ENCODE measurements around the gene GFRA3.

The GFRA3 gene

DNA sequence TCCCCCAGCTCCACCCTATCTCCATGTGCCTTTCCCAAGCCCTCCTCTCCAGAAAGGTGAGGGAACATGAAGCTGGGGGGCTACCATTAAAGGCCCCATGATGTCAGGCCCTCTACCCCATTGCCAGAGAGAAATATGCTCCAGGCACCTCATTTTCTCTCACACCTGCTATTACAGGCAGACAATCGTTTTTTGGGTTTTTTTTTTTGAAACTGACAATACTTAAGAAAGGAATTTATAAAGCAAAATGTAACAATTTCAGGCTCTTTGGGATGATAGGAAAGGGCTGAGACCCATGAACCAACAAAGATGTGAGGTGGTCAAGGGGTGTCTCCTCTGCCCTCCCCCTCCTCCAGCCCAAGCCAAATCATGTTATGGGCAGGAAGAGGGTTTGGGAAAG, 1.5 kb upstream of the GFRA3 start:
- TF ChIP-seq POLR2AphosphoS5 (IDR thresholded peaks at IDR 0.05; ENCODE audit: low read depth) = no peak
- TF ChIP-seq, protein P1, sequence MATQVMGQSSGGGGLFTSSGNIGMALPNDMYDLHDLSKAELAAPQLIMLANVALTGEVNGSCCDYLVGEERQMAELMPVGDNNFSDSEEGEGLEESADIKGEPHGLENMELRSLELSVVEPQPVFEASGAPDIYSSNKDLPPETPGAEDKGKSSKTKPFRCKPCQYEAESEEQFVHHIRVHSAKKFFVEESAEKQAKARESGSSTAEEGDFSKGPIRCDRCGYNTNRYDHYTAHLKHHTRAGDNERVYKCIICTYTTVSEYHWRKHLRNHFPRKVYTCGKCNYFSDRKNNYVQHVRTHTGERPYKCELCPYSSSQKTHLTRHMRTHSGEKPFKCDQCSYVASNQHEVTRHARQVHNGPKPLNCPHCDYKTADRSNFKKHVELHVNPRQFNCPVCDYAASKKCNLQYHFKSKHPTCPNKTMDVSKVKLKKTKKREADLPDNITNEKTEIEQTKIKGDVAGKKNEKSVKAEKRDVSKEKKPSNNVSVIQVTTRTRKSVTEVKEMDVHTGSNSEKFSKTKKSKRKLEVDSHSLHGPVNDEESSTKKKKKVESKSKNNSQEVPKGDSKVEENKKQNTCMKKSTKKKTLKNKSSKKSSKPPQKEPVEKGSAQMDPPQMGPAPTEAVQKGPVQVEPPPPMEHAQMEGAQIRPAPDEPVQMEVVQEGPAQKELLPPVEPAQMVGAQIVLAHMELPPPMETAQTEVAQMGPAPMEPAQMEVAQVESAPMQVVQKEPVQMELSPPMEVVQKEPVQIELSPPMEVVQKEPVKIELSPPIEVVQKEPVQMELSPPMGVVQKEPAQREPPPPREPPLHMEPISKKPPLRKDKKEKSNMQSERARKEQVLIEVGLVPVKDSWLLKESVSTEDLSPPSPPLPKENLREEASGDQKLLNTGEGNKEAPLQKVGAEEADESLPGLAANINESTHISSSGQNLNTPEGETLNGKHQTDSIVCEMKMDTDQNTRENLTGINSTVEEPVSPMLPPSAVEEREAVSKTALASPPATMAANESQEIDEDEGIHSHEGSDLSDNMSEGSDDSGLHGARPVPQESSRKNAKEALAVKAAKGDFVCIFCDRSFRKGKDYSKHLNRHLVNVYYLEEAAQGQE (IDR thresholded peaks at IDR 0.05; ENCODE audit: insufficient replicate concordance, low read depth) = no peak
- TF ChIP-seq, protein P2, sequence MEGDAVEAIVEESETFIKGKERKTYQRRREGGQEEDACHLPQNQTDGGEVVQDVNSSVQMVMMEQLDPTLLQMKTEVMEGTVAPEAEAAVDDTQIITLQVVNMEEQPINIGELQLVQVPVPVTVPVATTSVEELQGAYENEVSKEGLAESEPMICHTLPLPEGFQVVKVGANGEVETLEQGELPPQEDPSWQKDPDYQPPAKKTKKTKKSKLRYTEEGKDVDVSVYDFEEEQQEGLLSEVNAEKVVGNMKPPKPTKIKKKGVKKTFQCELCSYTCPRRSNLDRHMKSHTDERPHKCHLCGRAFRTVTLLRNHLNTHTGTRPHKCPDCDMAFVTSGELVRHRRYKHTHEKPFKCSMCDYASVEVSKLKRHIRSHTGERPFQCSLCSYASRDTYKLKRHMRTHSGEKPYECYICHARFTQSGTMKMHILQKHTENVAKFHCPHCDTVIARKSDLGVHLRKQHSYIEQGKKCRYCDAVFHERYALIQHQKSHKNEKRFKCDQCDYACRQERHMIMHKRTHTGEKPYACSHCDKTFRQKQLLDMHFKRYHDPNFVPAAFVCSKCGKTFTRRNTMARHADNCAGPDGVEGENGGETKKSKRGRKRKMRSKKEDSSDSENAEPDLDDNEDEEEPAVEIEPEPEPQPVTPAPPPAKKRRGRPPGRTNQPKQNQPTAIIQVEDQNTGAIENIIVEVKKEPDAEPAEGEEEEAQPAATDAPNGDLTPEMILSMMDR (IDR thresholded peaks at IDR 0.05; ENCODE audit: insufficient read depth, low read length) = no peak
- no peak for TF ChIP-seq SPI1 (IDR thresholded peaks at IDR 0.05; ENCODE audit: borderline replicate concordance, low read depth)
- no peak for TF ChIP-seq GABPA (IDR thresholded peaks at IDR 0.05; ENCODE audit: low read depth)
- Histone ChIP-seq H3K27me3 (ENCODE audit: insufficient read depth, poor library complexity, severe bottlenecking) (no peaks in the 10 kb centered on the region), H3K27ac (replicated peaks) (no peak overlapping the region), H3K4me3 (replicated peaks; ENCODE audit: insufficient read depth, low read length) (no peak overlapping the region)
- DNase-seq (ENCODE audit: low read depth in 1 of 2, low spot score in 1 of 2) = no peak

GRCh38 chr5:138275379-138275782, 960 bp upstream of the GFRA3 start:
- Histone ChIP-seq H3K27ac (replicated peaks) (no peak overlapping the region), H3K4me3 (replicated peaks; ENCODE audit: insufficient read depth, low read length) (no peak overlapping the region), H3K27me3 (ENCODE audit: insufficient read depth, poor library complexity, severe bottlenecking) (no peaks in the 10 kb centered on the region)
- DNase-seq (ENCODE audit: low read depth in 1 of 2, low spot score in 1 of 2) = no peak
- no peak for TF ChIP-seq GABPA (IDR thresholded peaks at IDR 0.05; ENCODE audit: low read depth)
- TF ChIP-seq, protein P1 (IDR thresholded peaks at IDR 0.05; ENCODE audit: insufficient replicate concordance, low read depth) = no peak
- TF ChIP-seq, protein P2 (IDR thresholded peaks at IDR 0.05; ENCODE audit: insufficient read depth, low read length) = no peak
- TF ChIP-seq POLR2AphosphoS5 (IDR thresholded peaks at IDR 0.05; ENCODE audit: low read depth) = no peak
- no peak for TF ChIP-seq SPI1 (IDR thresholded peaks at IDR 0.05; ENCODE audit: borderline replicate concordance, low read depth)

GRCh38 chr5:138273834-138274188, 610 bp downstream of the GFRA3 start:
- Histone ChIP-seq H3K27me3 (ENCODE audit: insufficient read depth, poor library complexity, severe bottlenecking) (no peaks in the 10 kb centered on the region), H3K4me3 (replicated peaks; ENCODE audit: insufficient read depth, low read length) (no peak overlapping the region), H3K27ac (replicated peaks) (no peak overlapping the region)
- TF ChIP-seq GABPA (IDR thresholded peaks at IDR 0.05; ENCODE audit: low read depth) (no peak), POLR2AphosphoS5 (IDR thresholded peaks at IDR 0.05; ENCODE audit: low read depth) (no peak), SPI1 (IDR thresholded peaks at IDR 0.05; ENCODE audit: borderline replicate concordance, low read depth) (no peak)
- TF ChIP-seq, protein P2 (IDR thresholded peaks at IDR 0.05; ENCODE audit: insufficient read depth, low read length) = no peak
- TF ChIP-seq, protein P1 (IDR thresholded peaks at IDR 0.05; ENCODE audit: insufficient replicate concordance, low read depth) = no peak
- no peak for DNase-seq (ENCODE audit: low read depth in 1 of 2, low spot score in 1 of 2)
